ENCODE measurements around the gene PDE4D.
"Not testable (repeated sequence)": the region's sequence is repeated elsewhere in the genome, so short reads cannot be mapped to it uniquely, and the experiment has no call there.

Gene PDE4D

GRCh38 chr5:58965677-58966414 lies 927.7 kb downstream of the PDE4D start:
- DNase-seq (ENCODE audit: low read depth): no peak

GRCh38 chr5:58963821-58964220 lies 929.7 kb downstream of the PDE4D start:
- DNase-seq (ENCODE audit: low read depth): no peak

GRCh38 chr5:58963361-58963760 lies 930.2 kb downstream of the PDE4D start:
- DNase-seq (ENCODE audit: low read depth): no peak

- no peak for DNase-seq (ENCODE audit: low read depth)
Observed at GRCh38 chr5:58961631-58962280, 931.8 kb downstream of the PDE4D start.

- DNase-seq (ENCODE audit: low read depth): no peak
Observed at GRCh38 chr5:58958701-58959100, 934.8 kb downstream of the PDE4D start.

GRCh38 chr5:58953218-58953617 lies 940.3 kb downstream of the PDE4D start:
- DNase-seq (ENCODE audit: low read depth): not testable (repeated sequence)

GRCh38 chr5:58950224-58950623 lies 943.3 kb downstream of the PDE4D start:
- no peak for DNase-seq (ENCODE audit: low read depth)

GRCh38 chr5:58946230-58946629 lies 947.3 kb downstream of the PDE4D start:
- DNase-seq (ENCODE audit: low read depth): no peak

- DNase-seq (ENCODE audit: low read depth): no peak
Observed at GRCh38 chr5:58944221-58944620, 949.3 kb downstream of the PDE4D start.

GRCh38 chr5:58940446-58940845 lies 953.1 kb downstream of the PDE4D start:
- DNase-seq (ENCODE audit: low read depth): no peak

- DNase-seq (ENCODE audit: low read depth): no peak
Observed at GRCh38 chr5:58939664-58940063, 953.9 kb downstream of the PDE4D start.

- no peak for DNase-seq (ENCODE audit: low read depth)
Observed at GRCh38 chr5:58938563-58939424, 954.7 kb downstream of the PDE4D start.

GRCh38 chr5:58937031-58937681 lies 956.4 kb downstream of the PDE4D start:
- DNase-seq (ENCODE audit: low read depth): no peak

GRCh38 chr5:58934629-58935097 lies 958.9 kb downstream of the PDE4D start:
- no peak for DNase-seq (ENCODE audit: low read depth)

- no peak for DNase-seq (ENCODE audit: low read depth)
Observed at GRCh38 chr5:58933891-58934628, 959.5 kb downstream of the PDE4D start.

GRCh38 chr5:58932057-58932612 lies 961.4 kb downstream of the PDE4D start:
- DNase-seq (ENCODE audit: low read depth): no peak

GRCh38 chr5:58930520-58930919 lies 963.0 kb downstream of the PDE4D start:
- DNase-seq (ENCODE audit: low read depth): no peak

- no peak for DNase-seq (ENCODE audit: low read depth)
Observed at GRCh38 chr5:58929726-58930125, 963.8 kb downstream of the PDE4D start.

GRCh38 chr5:58927938-58928337 lies 965.6 kb downstream of the PDE4D start:
- no peak for DNase-seq (ENCODE audit: low read depth)

- DNase-seq (ENCODE audit: low read depth): no peak
Observed at GRCh38 chr5:58927181-58927580, 966.3 kb downstream of the PDE4D start.

GRCh38 chr5:58926541-58926935 lies 967.0 kb downstream of the PDE4D start:
- no peak for DNase-seq (ENCODE audit: low read depth)

All from stimulated activated CD8-positive, alpha-beta memory T cell treated with anti-CD3 and anti-CD28 coated beads, Interleukin-12 subunit alpha, Interleukin-12 subunit beta, amount 100 ng/mL, for 4 hours (primary cell).